Caki2 (cell line): ENCODE results near the gene CPTP. TPM values are rescaled to one million over a fixed set of nuclear protein-coding genes. Genes with fewer than 3 reads are reported as not detected.
A peak's percentile ranks its signal among the peaks of the same experiment; 100 is the strongest.
"Not testable (repeated sequence)": the region's sequence is repeated elsewhere in the genome, so short reads cannot be mapped to it uniquely, and the experiment has no call there.

Experiments used
- DNase-seq: peaks from one replicate; pipeline ENCODE4 v3.0.0-alpha.2; 2015; ENCODE audit warnings: low read depth
- in situ Hi-C: cut with HindIII; loops from 2 replicates; pipeline ENCODE4 v1.10.0; 2016; ENCODE audit warnings: low sequenced_read_pairs, low pct_unique_long_range_greater_than_20kb, mixed read lengths
- total RNA-seq: library from RNA; depleted of rRNA; stranded (reverse); fragments of >200 nt; shearing (Covaris generic); gene quantifications from 2 replicates; pipeline ENCODE4 v1.2.3, GENCODE V29; 2014; ENCODE audit warnings: low replicate concordance

CPTP gene
- total RNA-seq, 1 experiment from 2014 or later = 28.5 TPM

GRCh38 chr1:1314237-1314586 lies 10.4 kb upstream of the CPTP start:
- in situ Hi-C loops = no loop called here
- DNase-seq = no peak

- no peak for DNase-seq
- in situ Hi-C loops = no loop called here
Observed at GRCh38 chr1:1314678-1315335, 9.8 kb upstream of the CPTP start.

DNA sequence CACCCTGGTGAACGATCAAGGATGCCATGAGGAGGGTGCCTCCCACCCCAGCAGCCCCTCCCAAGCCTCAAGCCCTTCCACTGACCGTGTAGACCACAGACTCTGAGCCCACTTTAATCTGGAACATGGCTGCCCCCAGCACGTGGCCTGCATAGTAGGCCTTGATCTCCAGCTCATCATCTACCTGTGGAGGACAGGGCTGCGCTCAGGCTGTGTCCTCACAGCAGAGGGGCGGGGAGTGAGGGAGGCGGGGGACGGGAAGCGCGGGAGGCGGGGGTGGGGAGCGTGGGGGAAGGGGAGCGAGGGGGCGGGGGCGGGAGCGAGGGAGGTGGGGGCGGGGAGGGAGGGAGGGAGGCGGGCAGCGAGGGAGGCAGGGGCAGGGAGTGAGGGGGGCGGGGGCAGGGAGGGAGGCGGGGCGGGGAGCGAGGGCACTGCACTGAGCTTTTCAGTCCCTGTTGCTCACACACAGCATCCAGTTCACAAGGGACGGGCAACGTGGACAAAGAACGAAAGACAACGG lies 9.1 kb upstream of the CPTP start:
- in situ Hi-C loops = no loop called here
- DNase-seq = no peak

- in situ Hi-C loops, DNase-seq: not testable (repeated sequence)
Observed at GRCh38 chr1:1316199-1316598, 8.4 kb upstream of the CPTP start.

DNA sequence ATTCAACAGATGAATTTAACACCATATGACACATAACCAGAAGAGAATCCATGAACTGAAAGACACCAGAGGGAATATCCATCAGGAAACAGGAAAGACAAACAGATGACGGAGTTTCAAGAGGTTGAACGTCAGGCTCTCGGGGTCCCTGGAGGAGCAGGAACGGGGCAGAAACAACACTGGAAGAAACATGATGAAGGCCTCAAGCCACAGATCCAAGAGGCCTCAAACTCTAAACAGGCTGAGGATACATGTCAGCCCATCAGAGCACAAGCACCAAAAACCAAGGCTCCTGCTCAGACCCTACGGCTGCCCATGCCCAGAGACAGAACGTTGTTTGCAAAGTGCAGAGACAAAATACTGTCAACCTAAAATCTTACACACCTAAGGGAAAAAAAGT lies 7.2 kb upstream of the CPTP start:
- in situ Hi-C loops = no loop called here
- no peak for DNase-seq

DNA sequence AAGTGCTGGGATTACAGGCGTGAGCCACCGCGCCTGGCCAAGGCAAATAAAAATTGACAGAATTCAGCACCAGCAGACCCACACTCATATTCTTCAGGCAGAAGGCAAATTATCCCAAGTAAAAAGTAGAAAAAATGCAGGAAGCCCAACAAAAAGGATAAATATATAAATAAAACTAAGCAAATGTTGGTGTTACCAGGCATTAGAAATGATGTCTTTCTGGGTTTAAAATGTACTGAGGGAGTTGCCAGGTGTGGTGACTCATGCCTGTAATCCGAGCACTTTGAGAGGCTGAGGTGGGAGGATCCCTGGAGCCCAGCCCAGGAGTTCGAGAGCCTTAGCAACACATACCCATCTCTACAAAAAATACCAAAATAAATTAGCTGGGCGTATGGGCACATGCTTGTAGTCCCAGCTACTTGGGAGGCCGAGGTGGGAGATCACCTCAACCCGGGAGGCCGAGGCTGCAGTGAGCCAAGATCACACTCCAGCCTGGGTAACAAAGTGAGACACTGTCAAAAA lies 6.4 kb upstream of the CPTP start:
- peak; percentile 72 for DNase-seq
- in situ Hi-C loops = no loop called here

DNA sequence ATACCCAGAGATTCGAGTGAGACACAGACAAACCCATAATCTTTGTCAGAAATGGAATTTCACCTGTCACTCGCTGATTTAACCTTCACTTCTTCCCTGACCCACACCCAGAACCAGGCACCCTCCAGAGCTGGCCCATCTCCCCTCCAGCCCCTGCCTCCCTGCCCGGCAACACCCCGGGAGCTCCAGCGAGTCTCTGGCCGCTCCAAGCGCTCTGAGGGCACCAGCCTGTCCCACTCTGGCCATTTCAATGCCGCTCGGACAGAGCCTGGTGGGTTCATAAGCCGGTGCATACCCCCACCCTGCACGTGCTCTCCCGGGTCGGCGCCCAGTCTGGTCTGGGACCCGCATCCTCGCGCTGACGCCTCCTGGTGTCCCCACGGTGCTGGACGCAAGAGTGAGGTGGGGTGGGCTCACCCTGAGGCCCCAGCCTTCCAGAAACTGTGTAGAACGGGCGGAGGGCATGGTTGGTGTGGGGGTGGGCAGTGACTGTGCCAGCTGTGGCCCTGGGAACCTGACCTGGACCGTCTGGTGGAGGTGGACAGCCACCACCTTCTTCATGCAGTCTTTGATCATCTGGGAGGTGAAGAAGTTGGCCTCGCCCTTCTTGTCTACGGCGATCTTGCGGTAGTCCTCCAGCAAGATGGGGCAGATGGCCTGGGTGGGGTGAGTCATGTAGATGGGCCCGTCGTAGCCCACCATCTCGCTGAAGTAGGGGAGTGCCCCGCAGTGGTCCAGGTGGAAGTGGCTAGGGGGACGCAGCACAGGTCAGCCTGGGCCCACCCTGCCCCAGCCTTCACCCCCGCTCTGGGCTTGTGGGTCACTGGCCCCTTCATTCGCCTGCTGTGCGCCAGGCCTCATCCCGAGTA lies 5.6 kb upstream of the CPTP start:
- no peak for DNase-seq
- in situ Hi-C loops = no loop called here

GRCh38 chr1:1319646-1319941 lies 5.0 kb upstream of the CPTP start:
- in situ Hi-C loops = no loop called here
- DNase-seq = no peak

GRCh38 chr1:1320666-1321448 lies 3.7 kb upstream of the CPTP start:
- in situ Hi-C loops = no loop called here
- DNase-seq = no peak

DNA sequence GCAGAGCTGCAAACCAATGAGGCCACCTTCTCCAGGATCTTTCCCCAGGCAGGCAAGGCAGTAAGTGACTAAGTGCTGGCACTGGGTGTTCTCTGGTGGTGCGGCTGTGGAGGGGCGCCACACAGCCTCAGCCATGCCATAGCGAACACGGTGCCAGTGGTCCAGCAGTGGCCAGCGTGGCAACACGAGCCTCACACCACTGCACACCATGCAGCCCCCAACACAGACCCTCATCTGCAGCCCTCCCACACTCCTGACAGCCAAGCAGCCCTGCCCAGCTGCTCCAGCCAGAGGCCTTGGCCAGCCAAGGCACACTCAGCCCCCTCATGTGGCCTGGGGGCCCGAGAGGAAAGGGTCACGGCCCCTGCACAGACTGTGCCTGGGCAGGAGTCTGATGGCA lies 3.1 kb upstream of the CPTP start:
- in situ Hi-C loops = no loop called here
- DNase-seq = no peak

DNA sequence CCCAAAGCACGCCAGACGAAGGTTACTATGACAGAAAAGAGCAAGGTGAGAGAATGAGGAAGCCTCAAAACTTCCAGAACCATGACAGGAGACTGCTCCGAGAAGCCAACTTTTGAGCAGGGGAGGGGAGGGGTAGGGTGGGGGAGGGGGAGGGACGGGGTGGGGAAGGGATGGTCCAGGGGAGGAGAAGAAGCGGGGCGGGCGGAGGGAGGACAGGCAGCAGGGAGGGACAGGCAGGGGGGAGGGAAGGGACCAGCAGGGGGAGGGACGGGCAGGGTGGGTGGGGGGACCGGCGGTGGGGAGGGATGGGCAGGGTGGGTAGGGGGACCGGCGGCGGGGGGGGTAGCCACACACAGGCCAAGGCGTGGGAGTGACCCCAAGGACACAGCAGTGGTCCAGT lies 2.2 kb upstream of the CPTP start:
- in situ Hi-C loops = no loop called here
- DNase-seq = no peak

DNA sequence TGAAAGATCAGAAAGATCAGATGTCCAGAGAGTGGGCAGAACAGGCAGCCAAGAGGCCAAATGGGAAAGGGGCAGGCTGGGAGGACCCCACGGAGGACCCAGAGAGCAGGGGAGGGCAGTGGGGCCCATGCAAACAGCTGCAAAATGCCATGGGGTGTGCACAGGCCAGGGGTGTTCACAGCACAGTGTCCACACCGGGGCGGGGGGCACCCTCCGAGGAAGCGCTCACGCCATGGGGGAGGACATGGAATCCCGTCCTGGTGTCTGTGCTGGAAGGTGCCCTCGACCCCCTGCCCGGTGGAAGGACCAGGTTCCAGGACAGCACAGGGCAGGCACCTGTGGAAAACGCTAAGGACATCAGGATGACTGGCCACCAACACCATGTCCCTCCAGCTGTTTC lies 1.6 kb upstream of the CPTP start:
- no peak for DNase-seq
- in situ Hi-C loops = no loop called here

GRCh38 chr1:1324084-1324523 lies 498 bp upstream of the CPTP start:
- in situ Hi-C loops = no loop called here
- DNase-seq = no peak

GRCh38 chr1:1325288-1326074 lies 879 bp downstream of the CPTP start:
- no peak for DNase-seq
- in situ Hi-C loops = no loop called here

DNA sequence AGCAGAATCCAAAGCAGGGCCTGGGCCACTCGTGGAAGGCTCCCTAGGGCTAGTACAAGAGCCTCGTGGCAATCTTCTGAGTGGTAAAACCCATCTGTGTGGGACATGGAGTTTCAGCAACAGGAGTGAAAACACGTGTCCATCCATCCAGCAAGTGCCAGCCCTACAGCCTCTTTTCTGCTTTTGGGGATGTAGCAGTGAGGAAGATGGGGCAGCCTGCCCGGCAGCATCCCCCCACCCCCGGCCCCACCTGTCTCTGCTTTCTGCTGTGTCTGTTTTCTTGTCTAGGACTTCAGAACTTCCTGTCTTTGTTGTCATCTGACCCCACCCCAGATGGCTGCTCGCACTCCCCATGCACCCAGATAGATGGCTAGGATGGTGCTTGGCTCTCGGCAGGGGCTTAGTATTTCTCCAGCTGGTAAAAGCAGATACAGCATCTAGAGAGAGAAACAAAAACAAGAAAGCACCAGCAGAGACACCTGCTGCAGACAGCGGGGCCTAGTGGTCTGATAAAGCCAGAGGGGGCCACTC lies 1.5 kb downstream of the CPTP start:
- in situ Hi-C loops = no loop called here
- DNase-seq = no peak

DNA sequence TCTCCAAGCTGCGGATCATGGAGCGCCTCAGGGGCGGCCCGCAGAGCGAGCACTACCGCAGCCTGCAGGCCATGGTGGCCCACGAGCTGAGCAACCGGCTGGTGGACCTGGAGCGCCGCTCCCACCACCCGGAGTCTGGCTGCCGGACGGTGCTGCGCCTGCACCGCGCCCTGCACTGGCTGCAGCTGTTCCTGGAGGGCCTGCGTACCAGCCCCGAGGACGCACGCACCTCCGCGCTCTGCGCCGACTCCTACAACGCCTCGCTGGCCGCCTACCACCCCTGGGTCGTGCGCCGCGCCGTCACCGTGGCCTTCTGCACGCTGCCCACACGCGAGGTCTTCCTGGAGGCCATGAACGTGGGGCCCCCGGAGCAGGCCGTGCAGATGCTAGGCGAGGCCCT lies 2.7 kb downstream of the CPTP start:
- DNase-seq = no peak
- in situ Hi-C loops = no loop called here

GRCh38 chr1:1328254-1328653 lies 3.7 kb downstream of the CPTP start:
- in situ Hi-C loops = no loop called here
- no peak for DNase-seq
